Pericardium fibroblast (primary cell): ENCODE results near the gene GTF2IRD1. TPM values are rescaled to one million over a fixed set of nuclear protein-coding genes. Genes with fewer than 3 reads are reported as not detected.

ENCODE experiments used
- total RNA-seq: library from RNA; depleted of rRNA; stranded (reverse); fragments of >200 nt; gene quantifications from 2 replicates; pipeline ENCODE4 v1.2.3, GENCODE V29; 2015

GTF2IRD1 gene
- total RNA-seq = 16.6 and 24.3 TPM in 2 replicates

GRCh38 chr7:74453322-74454011 is at the start of gene GTF2IRD1:
Gene GTF2IRD1, plus strand, starts transcription at chr7:74453906. Its CDS starts 54,175 bp downstream, at chr7:74508081.

Other genes with a start within 250 kb of the GTF2IRD1 start
- not detected in 2 replicates for gene LAT2, start 243.9 kb upstream of the GTF2IRD1 start, total RNA-seq
- 8.9 and 11.2 TPM in 2 replicates for gene RFC2, start 199.5 kb upstream of the GTF2IRD1 start, total RNA-seq
- gene CLIP2, start 164.5 kb upstream of the GTF2IRD1 start, total RNA-seq = 17.5 and 28.3 TPM in 2 replicates
- gene GTF2I, start 203.8 kb downstream of the GTF2IRD1 start, total RNA-seq = 69.3 and 78.0 TPM in 2 replicates